Endothelial cell (in vitro differentiated cells): ENCODE measurements around the gene PIK3C2G. TPM values are rescaled to one million over a fixed set of nuclear protein-coding genes. Genes with fewer than 3 reads are reported as not detected.

ENCODE experiments used
- DNase-seq: peaks from one replicate; pipeline ENCODE4 v3.0.0; 2021; ENCODE audit warnings: low spot score
- H3K27ac Mint-ChIP-seq: one replicate; pipeline ENCODE4 v1.8.0; 2021; ENCODE audit warnings: mixed read lengths, inconsistent platforms; ENCODE audit not compliant: unreplicated experiment
- H3K27me3 Mint-ChIP-seq: one replicate; pipeline ENCODE4 v1.8.0; 2021; ENCODE audit warnings: mild to moderate bottlenecking, moderate library complexity, mixed read lengths, inconsistent platforms; ENCODE audit not compliant: unreplicated experiment
- H3K36me3 Mint-ChIP-seq: one replicate; pipeline ENCODE4 v1.8.0; 2021; ENCODE audit warnings: mild to moderate bottlenecking, low read depth, mixed read lengths, inconsistent platforms; ENCODE audit not compliant: unreplicated experiment
- H3K4me1 Mint-ChIP-seq: one replicate; pipeline ENCODE4 v1.8.0; 2021; ENCODE audit warnings: mild to moderate bottlenecking, mixed read lengths, inconsistent platforms; ENCODE audit not compliant: unreplicated experiment
- H3K4me3 Mint-ChIP-seq: one replicate; pipeline ENCODE4 v1.8.0; 2021; ENCODE audit warnings: mild to moderate bottlenecking, mixed read lengths, inconsistent platforms; ENCODE audit not compliant: unreplicated experiment
- H3K9me3 Mint-ChIP-seq: one replicate; pipeline ENCODE4 v1.8.0; 2021; ENCODE audit warnings: mixed read lengths, inconsistent platforms; ENCODE audit not compliant: unreplicated experiment
- CTCF ChIP-seq: fragments of 200-600 bp; sonication (generic); IDR thresholded peaks from one replicate; pipeline ENCODE4 v1.5.0; 2021; ENCODE audit warnings: antibody characterized with exemption; ENCODE audit not compliant: unreplicated experiment
- total RNA-seq: library from RNA; stranded (reverse); fragmentation: NEBNext Ultra II Directional; extraction: Animal tissue kit (Norgen Biotek cat#: 25700); gene quantifications from one replicate; pipeline ENCODE4 v1.2.1, GENCODE V29; 2021; ENCODE audit not compliant: unreplicated experiment

The PIK3C2G gene
- total RNA-seq, 1 donor from 2014 or later, result not detected

DNA sequence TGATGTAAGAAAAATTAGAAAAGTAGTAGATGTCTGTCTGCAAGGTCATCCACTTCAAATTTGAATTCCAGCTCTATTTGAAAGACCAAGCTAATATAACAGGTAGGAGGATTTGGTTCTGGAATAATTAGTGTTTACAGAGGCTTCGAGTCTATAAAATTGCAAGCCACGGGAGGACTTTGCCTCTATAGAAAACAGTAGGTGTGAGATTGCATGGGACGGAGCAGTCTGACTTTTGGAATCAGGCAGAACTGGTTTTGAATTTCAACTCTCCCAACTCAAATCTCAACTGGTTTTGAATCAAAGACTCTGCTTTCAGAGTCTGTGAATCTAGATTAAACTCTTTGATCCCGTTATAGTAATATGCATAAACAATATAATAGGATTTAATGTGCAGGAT lies 82.4 kb downstream of the PIK3C2G start:
- no peak overlapping the region for H3K27ac Mint-ChIP-seq

GRCh38 chr12:18345021-18345735 lies 83.9 kb downstream of the PIK3C2G start:
- H3K27ac Mint-ChIP-seq, result no peak overlapping the region
- H3K36me3 Mint-ChIP-seq, result no peaks in the 10 kb centered on the region
- TF ChIP-seq CTCF, result no peak
- no peak for DNase-seq
- H3K4me3 Mint-ChIP-seq, result no peak overlapping the region
- peaks cover 11% of the 10 kb centered on the region for H3K4me1 Mint-ChIP-seq
- H3K27me3 Mint-ChIP-seq, result no peaks in the 10 kb centered on the region
- H3K9me3 Mint-ChIP-seq, result no peaks in the 10 kb centered on the region

More for the DNA sequence above, 82.4 kb downstream of the PIK3C2G start:
- Mint-ChIP-seq H3K9me3 (no peaks in the 10 kb centered on the region), H3K4me1 (peaks cover 11% of the 10 kb centered on the region), H3K36me3 (no peaks in the 10 kb centered on the region), H3K27me3 (no peaks in the 10 kb centered on the region), H3K4me3 (no peak overlapping the region)
- no peak for TF ChIP-seq CTCF
- DNase-seq, result no peak

DNA sequence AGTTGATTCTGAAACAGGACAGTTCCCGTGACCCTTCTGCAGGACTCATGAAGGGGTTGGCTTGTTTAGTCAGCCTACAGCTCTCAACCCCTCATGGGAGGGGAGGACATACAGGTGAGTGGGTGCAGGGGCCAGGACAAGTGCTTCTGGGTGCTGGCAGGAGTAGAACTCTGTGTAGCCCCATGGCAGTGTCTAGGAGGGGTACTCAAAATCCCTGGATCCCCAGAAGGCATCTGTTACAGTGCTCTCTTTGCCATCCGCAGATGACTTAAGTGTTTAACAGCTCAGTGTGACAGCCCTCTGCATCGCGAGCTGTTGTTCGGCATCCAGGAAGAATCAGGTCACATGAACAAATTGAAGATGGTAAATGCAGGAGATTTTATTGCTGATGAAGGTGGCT lies 91.0 kb downstream of the PIK3C2G start:
- Mint-ChIP-seq H3K9me3 (no peaks in the 10 kb centered on the region), H3K4me1 (no peaks in the 10 kb centered on the region), H3K27me3 (no peaks in the 10 kb centered on the region), H3K4me3 (no peak overlapping the region), H3K27ac (no peak overlapping the region), H3K36me3 (peaks cover 3% of the 10 kb centered on the region)
- DNase-seq, result no peak
- no peak for TF ChIP-seq CTCF

DNA sequence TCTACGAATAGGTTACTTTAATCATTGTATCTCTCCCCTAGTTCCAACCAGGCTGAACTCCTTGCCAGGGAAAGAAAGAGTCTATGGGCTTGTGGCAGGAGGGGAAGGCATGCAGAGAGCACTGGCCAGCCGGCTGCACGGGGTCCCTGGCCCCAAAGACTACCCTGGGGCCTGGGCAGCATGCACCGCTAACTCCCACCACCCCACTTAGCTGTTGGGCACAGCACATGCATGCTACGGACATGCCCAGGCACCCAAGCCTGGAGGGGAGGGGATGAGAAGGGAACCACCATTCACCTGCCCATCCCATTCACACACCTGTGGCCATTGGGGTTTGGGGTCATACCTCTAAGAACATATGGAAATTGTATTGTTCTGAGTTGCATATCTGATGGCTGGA lies 94.1 kb downstream of the PIK3C2G start:
- no peak overlapping the region for H3K4me3 Mint-ChIP-seq
- no peaks in the 10 kb centered on the region for H3K27me3 Mint-ChIP-seq
- H3K4me1 Mint-ChIP-seq, result no peaks in the 10 kb centered on the region
- peaks cover 3% of the 10 kb centered on the region for H3K36me3 Mint-ChIP-seq
- TF ChIP-seq CTCF, result no peak
- no peak overlapping the region for H3K27ac Mint-ChIP-seq
- H3K9me3 Mint-ChIP-seq, result no peaks in the 10 kb centered on the region
- no peak for DNase-seq

DNA sequence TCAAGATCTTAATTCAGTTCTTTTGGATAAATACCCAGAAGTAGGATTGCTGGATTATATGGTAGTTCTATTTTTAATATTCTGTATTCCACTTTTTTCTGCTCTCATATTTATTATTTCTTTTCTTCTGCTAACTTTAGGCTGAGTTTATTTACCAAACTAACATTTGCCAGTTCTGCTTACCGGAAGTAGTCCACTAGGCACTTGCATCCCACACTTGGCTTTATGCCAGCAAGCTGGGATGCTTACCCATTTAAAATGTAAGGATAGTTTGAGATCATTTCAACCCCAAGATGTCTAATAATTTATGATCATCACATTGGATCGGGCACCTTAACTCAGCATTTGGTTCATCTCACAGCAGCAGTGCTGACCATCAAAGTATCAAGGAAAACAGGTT lies 96.8 kb downstream of the PIK3C2G start:
- H3K9me3 Mint-ChIP-seq, result no peaks in the 10 kb centered on the region

More for the DNA sequence above, 96.8 kb downstream of the PIK3C2G start:
- no peak for TF ChIP-seq CTCF
- peaks cover 3% of the 10 kb centered on the region for H3K36me3 Mint-ChIP-seq
- no peak overlapping the region for H3K4me3 Mint-ChIP-seq
- H3K4me1 Mint-ChIP-seq, result no peaks in the 10 kb centered on the region
- no peaks in the 10 kb centered on the region for H3K27me3 Mint-ChIP-seq
- H3K27ac Mint-ChIP-seq, result no peak overlapping the region
- DNase-seq, result no peak
